Panc1 (cell line): ENCODE measurements around the gene LCE3B. TPM values are rescaled to one million over a fixed set of nuclear protein-coding genes. Genes with fewer than 3 reads are reported as not detected.

Experiments used
- ATAC-seq: fragments of 200-7000 bp; cut with Tn5 transposase; 2 replicates; pipeline ENCODE4 v1.9.1; 2020; ENCODE audit warnings: mild to moderate bottlenecking, moderate library complexity
- BruUV-seq: library from RNA; stranded (reverse); fragments of 400-500 nt; replicated peaks from 2 replicates; lab custom pipeline; 2021; lab: Mats Ljungman, UMichigan
- CTCF ChIA-PET: fragments of 300-600 bp; sonication (Branson Sonifier 250); formaldehyde crosslinking; loops from one replicate; lab custom pipeline; 2022; ENCODE audit warnings: antibody characterized with exemption; lab: Charles Lee
- POLR2A ChIA-PET: fragments of 300-600 bp; sonication (Branson Sonifier 250); formaldehyde crosslinking; loops from one replicate; lab custom pipeline; 2022; ENCODE audit warnings: antibody characterized with exemption; lab: Charles Lee
- DNase-seq: peaks from one replicate; pipeline ENCODE4 v3.0.0-alpha.2; 2010; ENCODE audit warnings: low read depth, low spot score
- H3K27ac ChIP-seq: 2 replicates; pipeline ENCODE4 v1.5.1; 2011; ENCODE audit warnings: mild to moderate bottlenecking, low read length, inconsistent platforms
- H3K27me3 ChIP-seq: fragments of 200-500 bp; sonication (Bioruptor generic); 2 replicates; pipeline ENCODE4 v1.6.0; 2014; ENCODE audit warnings: low read length, inconsistent platforms; ENCODE audit not compliant: control insufficient read depth, insufficient read depth
- H3K36me3 ChIP-seq: fragments of 200-500 bp; sonication (Bioruptor generic); 2 replicates; pipeline ENCODE4 v1.5.1; 2014; ENCODE audit warnings: inconsistent platforms, mild to moderate bottlenecking, low read length, moderate library complexity; ENCODE audit not compliant: control insufficient read depth, insufficient read depth
- H3K4me1 ChIP-seq: 2 replicates; pipeline ENCODE4 v1.5.1; 2011; ENCODE audit warnings: inconsistent platforms, mild to moderate bottlenecking, low read length, moderate library complexity; ENCODE audit not compliant: control insufficient read depth, insufficient read depth
- H3K4me3 ChIP-seq, 2 experiments: 2 replicates each; pipeline ENCODE4 v1.5.1; 2011 to 2012; ENCODE audit warnings: low read depth in 2 of 2, low read length in 2 of 2, mild to moderate bottlenecking in 2 of 2, inconsistent platforms in 1 of 2, moderate library complexity in 1 of 2
- H3K9me3 ChIP-seq: fragments of 200-500 bp; sonication (Bioruptor generic); 2 replicates; pipeline ENCODE4 v1.5.1; 2014; ENCODE audit warnings: low read depth, mild to moderate bottlenecking, inconsistent platforms, low read length, moderate library complexity; ENCODE audit not compliant: control insufficient read depth, insufficient read depth
- POLR2AphosphoS5 ChIP-seq: IDR thresholded peaks from 2 replicates; pipeline ENCODE4 v1.6.1; 2012; ENCODE audit warnings: mild to moderate bottlenecking, low read depth, low read length, moderate library complexity
- SIN3A ChIP-seq: IDR thresholded peaks from 2 replicates; pipeline ENCODE4 v1.6.1; 2012; ENCODE audit warnings: low read depth, mild to moderate bottlenecking, low read length, moderate library complexity, borderline replicate concordance; ENCODE audit not compliant: insufficient read depth
- TCF7L2 ChIP-seq: IDR thresholded peaks from 2 replicates; pipeline ENCODE4 v1.6.1; 2011; ENCODE audit warnings: mild to moderate bottlenecking, low read depth, low read length, inconsistent platforms
- in situ Hi-C: cut with HindIII; loops from 2 replicates; pipeline ENCODE4 v1.10.0; 2016; ENCODE audit warnings: low sequenced_read_pairs, low pct_unique_long_range_greater_than_20kb
- intact Hi-C: fragments of 100-400 bp; cut with micrococcal nuclease; formaldehyde crosslinking; loops from one replicate; pipeline ENCODE4 v1.10.0; 2022; ENCODE audit not compliant: unreplicated experiment
- total RNA-seq: library from RNA; stranded (reverse); gene quantifications from one replicate; pipeline ENCODE4 v1.2.1, GENCODE V29; 2021; ENCODE audit not compliant: unreplicated experiment
- TF ChIP-seq, protein P1 (sequence below), 2 experiments: IDR thresholded peaks; 2 replicates each; pipeline ENCODE4 v1.6.1; 2011 to 2012; ENCODE audit warnings: low read depth in 2 of 2, control low read depth in 1 of 2, low read length in 1 of 2, mild to moderate bottlenecking in 1 of 2, moderate library complexity in 1 of 2; ENCODE audit not compliant: insufficient read depth in 1 of 2
- TF ChIP-seq, protein P2 (sequence below): fragments of 450-650 bp; IDR thresholded peaks from 2 replicates; pipeline ENCODE4 v1.5.1; 2017; ENCODE audit warnings: mild to moderate bottlenecking

LCE3B gene
- total RNA-seq, 1 experiment from 2014 or later: not detected

DNA sequence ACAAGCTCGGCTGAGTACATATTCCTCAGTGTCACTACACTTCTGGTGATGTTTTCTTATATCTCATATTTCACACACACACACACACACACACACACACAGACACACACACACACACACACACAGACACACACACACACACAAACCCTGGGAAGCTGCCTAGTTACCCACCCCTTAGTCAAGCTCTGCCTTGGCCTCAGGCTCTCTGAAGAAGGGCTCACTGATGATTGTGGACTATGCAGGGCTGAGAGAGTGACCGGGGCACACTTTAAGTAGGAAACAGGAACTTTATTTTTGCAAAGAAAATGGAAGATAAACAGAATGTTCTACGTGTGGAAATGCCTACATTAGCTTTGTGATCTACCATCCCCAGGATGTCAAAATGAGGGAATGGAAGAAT is 30.3 kb downstream of the LCE3B start:
- CTCF ChIA-PET: no interaction called here
- no peaks in the 10 kb centered on the region for H3K4me1 ChIP-seq
- DNase-seq: no peak
- intact Hi-C loops (no loop called here), in situ Hi-C loops (no loop called here)
- TF ChIP-seq, protein P1, sequence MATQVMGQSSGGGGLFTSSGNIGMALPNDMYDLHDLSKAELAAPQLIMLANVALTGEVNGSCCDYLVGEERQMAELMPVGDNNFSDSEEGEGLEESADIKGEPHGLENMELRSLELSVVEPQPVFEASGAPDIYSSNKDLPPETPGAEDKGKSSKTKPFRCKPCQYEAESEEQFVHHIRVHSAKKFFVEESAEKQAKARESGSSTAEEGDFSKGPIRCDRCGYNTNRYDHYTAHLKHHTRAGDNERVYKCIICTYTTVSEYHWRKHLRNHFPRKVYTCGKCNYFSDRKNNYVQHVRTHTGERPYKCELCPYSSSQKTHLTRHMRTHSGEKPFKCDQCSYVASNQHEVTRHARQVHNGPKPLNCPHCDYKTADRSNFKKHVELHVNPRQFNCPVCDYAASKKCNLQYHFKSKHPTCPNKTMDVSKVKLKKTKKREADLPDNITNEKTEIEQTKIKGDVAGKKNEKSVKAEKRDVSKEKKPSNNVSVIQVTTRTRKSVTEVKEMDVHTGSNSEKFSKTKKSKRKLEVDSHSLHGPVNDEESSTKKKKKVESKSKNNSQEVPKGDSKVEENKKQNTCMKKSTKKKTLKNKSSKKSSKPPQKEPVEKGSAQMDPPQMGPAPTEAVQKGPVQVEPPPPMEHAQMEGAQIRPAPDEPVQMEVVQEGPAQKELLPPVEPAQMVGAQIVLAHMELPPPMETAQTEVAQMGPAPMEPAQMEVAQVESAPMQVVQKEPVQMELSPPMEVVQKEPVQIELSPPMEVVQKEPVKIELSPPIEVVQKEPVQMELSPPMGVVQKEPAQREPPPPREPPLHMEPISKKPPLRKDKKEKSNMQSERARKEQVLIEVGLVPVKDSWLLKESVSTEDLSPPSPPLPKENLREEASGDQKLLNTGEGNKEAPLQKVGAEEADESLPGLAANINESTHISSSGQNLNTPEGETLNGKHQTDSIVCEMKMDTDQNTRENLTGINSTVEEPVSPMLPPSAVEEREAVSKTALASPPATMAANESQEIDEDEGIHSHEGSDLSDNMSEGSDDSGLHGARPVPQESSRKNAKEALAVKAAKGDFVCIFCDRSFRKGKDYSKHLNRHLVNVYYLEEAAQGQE (IDR thresholded peaks at IDR 0.05; ENCODE audit: insufficient read depth in 1 of 2, low read depth in 2 of 2, low read length in 1 of 2): no peak
- TF ChIP-seq TCF7L2 (no peak), SIN3A (no peak), POLR2AphosphoS5 (no peak)
- TF ChIP-seq, protein P2, sequence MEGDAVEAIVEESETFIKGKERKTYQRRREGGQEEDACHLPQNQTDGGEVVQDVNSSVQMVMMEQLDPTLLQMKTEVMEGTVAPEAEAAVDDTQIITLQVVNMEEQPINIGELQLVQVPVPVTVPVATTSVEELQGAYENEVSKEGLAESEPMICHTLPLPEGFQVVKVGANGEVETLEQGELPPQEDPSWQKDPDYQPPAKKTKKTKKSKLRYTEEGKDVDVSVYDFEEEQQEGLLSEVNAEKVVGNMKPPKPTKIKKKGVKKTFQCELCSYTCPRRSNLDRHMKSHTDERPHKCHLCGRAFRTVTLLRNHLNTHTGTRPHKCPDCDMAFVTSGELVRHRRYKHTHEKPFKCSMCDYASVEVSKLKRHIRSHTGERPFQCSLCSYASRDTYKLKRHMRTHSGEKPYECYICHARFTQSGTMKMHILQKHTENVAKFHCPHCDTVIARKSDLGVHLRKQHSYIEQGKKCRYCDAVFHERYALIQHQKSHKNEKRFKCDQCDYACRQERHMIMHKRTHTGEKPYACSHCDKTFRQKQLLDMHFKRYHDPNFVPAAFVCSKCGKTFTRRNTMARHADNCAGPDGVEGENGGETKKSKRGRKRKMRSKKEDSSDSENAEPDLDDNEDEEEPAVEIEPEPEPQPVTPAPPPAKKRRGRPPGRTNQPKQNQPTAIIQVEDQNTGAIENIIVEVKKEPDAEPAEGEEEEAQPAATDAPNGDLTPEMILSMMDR: no peak
- ATAC-seq: no peak
- POLR2A ChIA-PET: no interaction called here
- no peaks in the 10 kb centered on the region for H3K36me3 ChIP-seq
- BruUV-seq: no TSS peak
- H3K27me3 ChIP-seq: no peaks in the 10 kb centered on the region; the same call in 1 of the 2 replicates
- no peak overlapping the region for H3K27ac ChIP-seq
- H3K9me3 ChIP-seq: no peaks in the 10 kb centered on the region
- no peak overlapping the region for H3K4me3 ChIP-seq

DNA sequence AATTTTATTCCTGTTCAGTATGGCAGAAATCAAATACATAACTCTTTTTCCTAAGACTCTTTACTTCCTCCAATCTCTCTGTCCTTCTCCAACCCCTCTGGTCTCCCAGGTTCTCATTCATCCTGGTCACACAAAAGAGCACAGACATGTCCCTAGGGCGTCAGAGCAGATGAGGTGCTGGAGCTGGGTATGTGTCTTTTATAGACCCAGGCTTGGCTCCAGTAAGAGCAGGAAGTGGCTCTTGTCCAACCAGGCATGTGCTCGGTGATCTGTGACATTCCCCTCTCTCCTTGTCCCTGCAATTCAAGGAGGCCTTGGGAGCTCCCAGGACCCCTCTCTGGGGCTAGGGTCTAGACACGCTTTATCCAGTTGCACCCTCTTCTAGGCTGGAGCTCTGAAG is 31.5 kb downstream of the LCE3B start:
- Histone ChIP-seq H3K36me3 (no peaks in the 10 kb centered on the region), H3K4me1 (no peaks in the 10 kb centered on the region), H3K9me3 (no peaks in the 10 kb centered on the region), H3K27ac (no peak overlapping the region), H3K4me3 (no peak overlapping the region), H3K27me3 (no peaks in the 10 kb centered on the region; the same call in 1 of the 2 replicates)
- intact Hi-C loops (no loop called here), in situ Hi-C loops (no loop called here)
- ATAC-seq (no peak), DNase-seq (no peak)
- TF ChIP-seq SIN3A (no peak), POLR2AphosphoS5 (no peak), TCF7L2 (no peak)
- TF ChIP-seq, protein P2: no peak
- TF ChIP-seq, protein P1 (IDR thresholded peaks at IDR 0.05; ENCODE audit: insufficient read depth in 1 of 2, low read depth in 2 of 2, low read length in 1 of 2): no peak
- ChIA-PET POLR2A (interaction anchor here (0.6 kb wide), 1 partner anchor 8 kb away, joined by 3 read pairs; no protein-coding TSS in a partner anchor), CTCF (interaction anchor here (0.6 kb wide), 1 partner anchor 498 kb away, joined by 3 read pairs; no protein-coding TSS in a partner anchor)
- BruUV-seq: no TSS peak
